Measurements from ENCODE around the gene ASGR2. TPM values are rescaled to one million over a fixed set of nuclear protein-coding genes. Genes with fewer than 3 reads are reported as not detected.
A peak's percentile ranks its signal among the peaks of the same experiment; 100 is the strongest.

The ASGR2 gene
- total and polyA plus RNA-seq, 2 of the 13 experiments (the other 11 are each of a cell fraction or from before 2014, with no cell fraction given): 320 to 754 TPM

- Histone ChIP-seq H3K9ac (ENCODE audit: insufficient read depth, low read depth, low read length) (peak overlapping the region; percentile 97; the same call in 1 of the 2 replicates), H3K27ac (ENCODE audit: extremely low read length, insufficient read depth, low read length) (peak overlapping the region; percentile 98), H3K4me2 (ENCODE audit: low read depth, low read length) (peak overlapping the region; percentile 100), H4K20me1 (ENCODE audit: insufficient read depth, low read length) (peaks cover 14% of the 10 kb centered on the region), H3K9me3 (ENCODE audit: low read length) (no peaks in the 10 kb centered on the region), H3K4me1 (ENCODE audit: insufficient read depth, low read length) (peaks cover 78% of the 10 kb centered on the region), H2AFZ (ENCODE audit: low read length) (no peak overlapping the region), H3K4me3 (replicated peaks in 1 of 3; ENCODE audit: insufficient read depth in 1 of 3, low read depth in 2 of 3, low read length in 3 of 3) (peak overlapping the region; percentile 37 to 99 (median 88)), H3K36me3 (replicated peaks in 1 of 2; ENCODE audit: control insufficient read depth in 1 of 2, insufficient read depth in 2 of 2, low read length in 2 of 2) (peaks cover 2 to 27% of the 10 kb centered on the region in 2 experiments), H3K27me3 (ENCODE audit: control insufficient read depth in 1 of 2, insufficient read depth in 2 of 2, low read length in 2 of 2) (peaks cover 0 to 5% of the 10 kb centered on the region in 2 experiments; a peak in 1 of 5 replicates), H3K79me2 (ENCODE audit: insufficient read depth, low read length) (peaks cover 64% of the 10 kb centered on the region)
- 23% methylated on average over 7 of the region's 10 CpGs for WGBS (ENCODE audit: low lambda C conversion rate)
- peak; percentile 17 for ATAC-seq
- in situ Hi-C loops (cut with HindIII; ENCODE audit: extremely low pct_ligation_motif_present, low pct_unique_long_range_greater_than_20kb): no loop called here
- peak; percentile 35 for DNase-seq (ENCODE audit: low spot score)
- ChIA-PET POLR2A (interaction anchor here (0.7 to 5.2 kb wide), 12 partner anchors 11 to 291 kb away, joined by 3 to 36 read pairs (median 4); partner anchors contain the start of genes ASGR1, SLC16A13 and TMEM256), CTCF (ENCODE audit: low intra/inter-chr PET ratio, low total read pairs) (no interaction called here)
- FAIRE-seq: no peak
- intact Hi-C loops (cut with micrococcal nuclease; ENCODE audit: unreplicated experiment): no loop called here
- BruUV-seq (replicated peaks): no TSS peak
- no peak for TF ChIP-seq MED13 (CRISPR knock-in tag; IDR thresholded peaks at IDR 0.05)
- TF ChIP-seq NCOR1 (IDR thresholded peaks at IDR 0.05; ENCODE audit: borderline replicate concordance, low read length): no peak
- TF ChIP-seq ZMYM3 (CRISPR knock-in tag; IDR thresholded peaks at IDR 0.05): peak; percentile 23; the same call in 1 of the 2 replicates
- TF ChIP-seq ZBTB2 (CRISPR knock-in tag; IDR thresholded peaks at IDR 0.05; ENCODE audit: low read depth): no peak
- peak; percentile 64 for TF ChIP-seq ZNF574 (CRISPR knock-in tag; IDR thresholded peaks at IDR 0.05)
- TF ChIP-seq KLF9 (CRISPR knock-in tag; IDR thresholded peaks at IDR 0.05; ENCODE audit: low read depth): no peak
- no peak for TF ChIP-seq HCFC1 (IDR thresholded peaks at IDR 0.05; ENCODE audit: low read depth, low read length)
- TF ChIP-seq PITX1 (CRISPR knock-in tag; IDR thresholded peaks at IDR 0.05): no peak
- peak; percentile 48; the same call in 1 of the 2 replicates for TF ChIP-seq POLR2G (IDR thresholded peaks at IDR 0.05; ENCODE audit: low read depth, low read length)
- TF ChIP-seq LBX2 (CRISPR knock-in tag; IDR thresholded peaks at IDR 0.05; ENCODE audit: borderline replicate concordance): no peak
- no peak for TF ChIP-seq NR2F6 (IDR thresholded peaks at IDR 0.05)
- 0 out of 2 replicates have a peak, but pooled peaks have one; percentile 10 for TF ChIP-seq NR2F6 (CRISPR knock-in tag; IDR thresholded peaks at IDR 0.05)
- TF ChIP-seq ZSCAN25 (CRISPR knock-in tag; IDR thresholded peaks at IDR 0.05): peak; percentile 92
- 0 out of 2 replicates have a peak, but pooled peaks have one; percentile 27 for TF ChIP-seq KLF11 (CRISPR knock-in tag; IDR thresholded peaks at IDR 0.05)
- peak; percentile 20; the same call in 1 of the 2 replicates for TF ChIP-seq GABPB1 (CRISPR knock-in tag; IDR thresholded peaks at IDR 0.05)
- TF ChIP-seq NFE2L1 (CRISPR knock-in tag; IDR thresholded peaks at IDR 0.05; ENCODE audit: borderline replicate concordance): no peak
- no peak for TF ChIP-seq MTA3 (CRISPR knock-in tag; IDR thresholded peaks at IDR 0.05)
- TF ChIP-seq EED (CRISPR knock-in tag; IDR thresholded peaks at IDR 0.05): no peak
- peak; percentile 52; the same call in 1 of the 2 replicates for TF ChIP-seq ZNF460 (CRISPR knock-in tag; IDR thresholded peaks at IDR 0.05; ENCODE audit: borderline replicate concordance)
- no peak for TF ChIP-seq ZBTB34 (CRISPR knock-in tag; IDR thresholded peaks at IDR 0.05)
Observed at GRCh38 chr17:7112510-7113108, 2.0 kb downstream of the ASGR2 start.
